Kidney epithelial cell (primary cell): ENCODE data around the gene ZBTB16. TPM values are rescaled to one million over a fixed set of nuclear protein-coding genes. Genes with fewer than 3 reads are reported as not detected.

Experiments
- DNase-seq: peaks from one replicate; pipeline ENCODE4 v3.0.0-alpha.2; 2010; ENCODE audit warnings: low read depth
- H3K27me3 ChIP-seq: 2 replicates; pipeline ENCODE4 v1.6.0; 2011; ENCODE audit warnings: low read length; ENCODE audit not compliant: control insufficient read depth, insufficient read depth
- H3K36me3 ChIP-seq: 2 replicates; pipeline ENCODE4 v1.5.1; 2011; ENCODE audit warnings: low read length; ENCODE audit not compliant: control insufficient read depth, insufficient read depth
- H3K4me3 ChIP-seq: 2 replicates; pipeline ENCODE4 v1.5.1; 2011; ENCODE audit warnings: low read depth, mild to moderate bottlenecking, control low read depth, low read length
- total RNA-seq: library from RNA; depleted of rRNA; stranded (reverse); fragments of >200 nt; gene quantifications from 2 replicates; pipeline ENCODE4 v1.2.3, GENCODE V29; 2015
- TF ChIP-seq, protein P1 (sequence below): IDR thresholded peaks from 2 replicates; pipeline ENCODE4 v1.5.1; 2011; ENCODE audit warnings: mild to moderate bottlenecking, moderate library complexity, low read length, control low read depth, inconsistent platforms; ENCODE audit not compliant: insufficient read depth, poor library complexity, severe bottlenecking

The ZBTB16 gene
- total RNA-seq, 1 donor from 2014 or later: 0.08 TPM

DNA sequence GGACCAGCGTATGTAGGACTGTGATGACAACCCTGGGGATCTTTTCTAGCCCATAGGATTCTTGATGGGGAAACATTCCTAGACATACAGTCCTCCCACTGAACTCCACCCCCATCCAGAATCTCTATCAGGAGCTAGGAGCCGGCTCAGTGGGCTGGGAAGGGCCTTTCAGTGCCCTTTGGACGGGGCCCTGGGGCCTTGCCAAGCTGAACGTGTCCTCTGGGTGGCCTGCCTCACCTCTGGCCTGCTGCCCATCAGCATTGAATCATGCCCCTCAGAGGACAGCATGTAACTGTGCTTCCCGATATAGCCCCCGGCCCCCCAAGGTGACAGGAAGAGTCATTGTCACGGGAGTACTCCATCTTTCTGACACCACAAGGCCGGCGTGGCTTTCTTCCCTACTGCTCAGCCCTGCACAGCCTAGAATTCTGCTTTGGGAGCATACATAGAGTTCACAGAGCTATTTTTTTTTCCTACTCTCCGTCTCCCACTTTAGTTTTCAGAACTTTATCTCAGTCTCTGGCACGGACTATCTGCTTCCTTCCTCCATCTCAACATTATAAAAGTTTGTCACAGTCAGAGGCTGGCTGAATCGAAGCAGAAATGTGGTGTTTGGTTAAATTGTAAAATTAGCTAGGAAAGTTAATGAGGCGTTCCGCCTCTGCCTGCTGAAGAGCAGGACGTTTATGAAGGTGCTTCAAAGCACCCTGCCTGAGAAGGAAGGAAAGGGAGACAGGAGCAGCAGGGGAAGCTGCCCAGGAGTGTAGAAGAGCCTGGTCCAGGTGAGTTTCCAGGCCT, 111.9 kb downstream of the ZBTB16 start:
- TF ChIP-seq, protein P1, sequence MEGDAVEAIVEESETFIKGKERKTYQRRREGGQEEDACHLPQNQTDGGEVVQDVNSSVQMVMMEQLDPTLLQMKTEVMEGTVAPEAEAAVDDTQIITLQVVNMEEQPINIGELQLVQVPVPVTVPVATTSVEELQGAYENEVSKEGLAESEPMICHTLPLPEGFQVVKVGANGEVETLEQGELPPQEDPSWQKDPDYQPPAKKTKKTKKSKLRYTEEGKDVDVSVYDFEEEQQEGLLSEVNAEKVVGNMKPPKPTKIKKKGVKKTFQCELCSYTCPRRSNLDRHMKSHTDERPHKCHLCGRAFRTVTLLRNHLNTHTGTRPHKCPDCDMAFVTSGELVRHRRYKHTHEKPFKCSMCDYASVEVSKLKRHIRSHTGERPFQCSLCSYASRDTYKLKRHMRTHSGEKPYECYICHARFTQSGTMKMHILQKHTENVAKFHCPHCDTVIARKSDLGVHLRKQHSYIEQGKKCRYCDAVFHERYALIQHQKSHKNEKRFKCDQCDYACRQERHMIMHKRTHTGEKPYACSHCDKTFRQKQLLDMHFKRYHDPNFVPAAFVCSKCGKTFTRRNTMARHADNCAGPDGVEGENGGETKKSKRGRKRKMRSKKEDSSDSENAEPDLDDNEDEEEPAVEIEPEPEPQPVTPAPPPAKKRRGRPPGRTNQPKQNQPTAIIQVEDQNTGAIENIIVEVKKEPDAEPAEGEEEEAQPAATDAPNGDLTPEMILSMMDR: no peak
- H3K4me3 ChIP-seq: no peak overlapping the region
- H3K27me3 ChIP-seq: peaks cover 27% of the 10 kb centered on the region
- no peak for DNase-seq
- no peaks in the 10 kb centered on the region for H3K36me3 ChIP-seq

DNA sequence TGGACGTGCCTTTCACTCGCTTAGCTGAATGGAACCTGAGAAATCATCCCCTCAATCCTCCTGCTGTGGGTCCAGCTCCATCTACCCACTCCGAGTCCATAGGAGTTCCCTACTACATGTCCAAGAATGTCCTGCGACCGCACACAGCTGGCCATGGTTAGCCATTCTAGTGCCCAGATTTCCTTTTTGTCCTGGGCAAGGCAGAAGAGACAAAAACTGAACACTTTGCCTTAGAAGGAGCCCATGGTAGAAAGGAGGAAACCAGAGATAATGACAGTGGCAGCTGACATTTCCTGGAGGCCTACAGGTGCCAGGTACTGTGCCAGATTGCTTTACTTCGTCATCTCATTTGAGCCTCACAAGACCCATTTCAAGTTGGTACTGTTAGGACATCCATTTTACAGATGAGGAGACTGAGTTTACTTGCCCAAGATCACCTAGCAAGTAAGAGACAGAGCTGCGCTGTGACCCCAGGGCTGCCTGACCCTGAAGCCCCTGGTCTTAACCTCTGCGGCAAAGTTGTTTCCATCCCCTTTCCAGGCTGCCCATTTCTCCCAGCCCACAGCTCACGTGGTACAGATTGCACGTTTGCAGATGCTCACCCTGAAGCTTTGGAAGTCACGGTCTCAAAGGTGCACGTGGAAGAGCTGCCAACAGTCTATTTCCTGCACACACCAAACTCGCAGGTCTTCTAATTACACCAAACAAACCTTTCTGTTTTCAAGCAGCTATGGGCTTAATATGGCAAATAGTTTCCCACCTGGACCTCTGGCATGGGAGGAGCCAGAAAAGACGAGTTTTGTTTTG, 112.7 kb downstream of the ZBTB16 start:
- Histone ChIP-seq H3K27me3 (peaks cover 30% of the 10 kb centered on the region), H3K4me3 (no peak overlapping the region), H3K36me3 (no peaks in the 10 kb centered on the region)
- TF ChIP-seq, protein P1: no peak
- no peak for DNase-seq

GRCh38 chr11:114172871-114173444, 113.4 kb downstream of the ZBTB16 start:
- Histone ChIP-seq H3K4me3 (no peak overlapping the region), H3K27me3 (peaks cover 30% of the 10 kb centered on the region), H3K36me3 (no peaks in the 10 kb centered on the region)
- no peak for DNase-seq
- TF ChIP-seq, protein P1: no peak

- TF ChIP-seq, protein P1: no peak
- peaks cover 31% of the 10 kb centered on the region for H3K27me3 ChIP-seq
- no peaks in the 10 kb centered on the region for H3K36me3 ChIP-seq
- H3K4me3 ChIP-seq: no peak overlapping the region
- no peak for DNase-seq
Observed at GRCh38 chr11:114173843-114174242, 114.3 kb downstream of the ZBTB16 start.

DNA sequence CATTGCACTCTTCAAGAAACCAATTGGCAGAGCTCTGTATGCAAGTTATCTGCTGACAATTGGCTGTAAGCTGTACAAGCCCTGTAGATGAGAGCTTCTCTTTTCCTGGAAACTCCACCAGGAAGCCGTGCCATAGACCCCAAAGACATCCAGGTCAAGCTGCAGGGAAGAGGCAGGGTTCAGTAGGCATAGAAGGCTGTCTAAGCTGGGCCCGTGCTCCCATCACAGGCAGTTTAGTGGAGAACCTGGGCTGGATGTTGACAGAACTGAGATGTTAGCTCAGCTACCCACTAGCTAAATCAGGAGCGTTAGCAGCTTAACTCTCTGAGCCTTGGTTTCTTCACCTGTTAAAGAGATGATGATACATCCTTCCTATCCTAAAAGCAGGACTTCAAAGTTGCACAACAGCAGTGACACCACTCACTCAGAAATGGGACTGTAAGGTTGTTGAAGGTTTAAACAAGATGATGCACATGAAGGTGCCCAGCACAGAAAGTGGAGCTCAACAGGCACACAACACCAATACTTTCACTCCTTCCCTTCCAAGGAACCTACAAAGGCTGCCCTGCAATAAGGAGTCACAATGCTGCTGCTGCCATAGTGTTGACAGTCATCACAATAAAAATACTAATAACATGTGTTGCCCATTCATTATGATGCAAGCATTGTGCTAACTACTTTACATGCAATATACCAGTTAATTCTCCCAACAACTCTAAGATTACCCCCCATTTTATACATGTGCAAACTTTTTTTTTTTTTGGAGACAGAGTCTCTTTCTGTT, 115.4 kb downstream of the ZBTB16 start:
- DNase-seq: no peak
- Histone ChIP-seq H3K27me3 (peaks cover 23% of the 10 kb centered on the region), H3K4me3 (no peak overlapping the region), H3K36me3 (no peaks in the 10 kb centered on the region)
- TF ChIP-seq, protein P1: no peak
